DOHH2 (cell line): ENCODE measurements around the gene ASAP2.

Experiments
- H3F3A ChIP-seq: fragments of 200-600 bp; sonication (generic), shearing (Covaris generic); 2 replicates; pipeline ENCODE4 v1.6.0; 2016; ENCODE audit warnings: antibody characterized with exemption, mild to moderate bottlenecking; ENCODE audit not compliant: control insufficient read depth, insufficient read depth
- H3K27ac ChIP-seq: fragments of 200-600 bp; sonication (generic); 2 replicates; pipeline ENCODE4 v1.5.1; 2014; ENCODE audit warnings: low read depth, mild to moderate bottlenecking, low read length, moderate library complexity
- H3K27me3 ChIP-seq: fragments of 200-600 bp; sonication (generic); 2 replicates; pipeline ENCODE4 v1.6.1; 2014; ENCODE audit warnings: mild to moderate bottlenecking, low read length, mixed read lengths; ENCODE audit not compliant: control insufficient read depth
- H3K36me3 ChIP-seq: fragments of 200-600 bp; sonication (generic); 2 replicates; pipeline ENCODE4 v1.6.1; 2014; ENCODE audit warnings: mild to moderate bottlenecking, low read length, moderate library complexity, mixed read lengths; ENCODE audit not compliant: control insufficient read depth
- H3K4me1 ChIP-seq: fragments of 200-600 bp; sonication (generic); 2 replicates; pipeline ENCODE4 v1.6.1; 2014; ENCODE audit warnings: mild to moderate bottlenecking, low read length, mixed read lengths; ENCODE audit not compliant: control insufficient read depth
- H3K4me2 ChIP-seq: fragments of 200-600 bp; sonication (generic); 2 replicates; pipeline ENCODE4 v1.6.0; 2014; ENCODE audit warnings: mild to moderate bottlenecking, low read length, moderate library complexity
- H3K4me3 ChIP-seq: fragments of 200-600 bp; sonication (generic); 2 replicates; pipeline ENCODE4 v1.5.1; 2014; ENCODE audit warnings: mild to moderate bottlenecking, low read length, mixed read lengths
- H3K79me2 ChIP-seq: fragments of 200-600 bp; sonication (generic); 2 replicates; pipeline ENCODE4 v1.6.1; 2014; ENCODE audit warnings: mild to moderate bottlenecking, low read length, mixed read lengths; ENCODE audit not compliant: control insufficient read depth
- H3K9me2 ChIP-seq: fragments of 200-600 bp; sonication (generic); replicated peaks from 2 replicates; pipeline ENCODE4 v1.6.1; 2014; ENCODE audit warnings: mild to moderate bottlenecking, low read length, mixed read lengths; ENCODE audit not compliant: control insufficient read depth
- H3K9me3 ChIP-seq: fragments of 200-600 bp; sonication (generic); 2 replicates; pipeline ENCODE4 v1.6.1; 2014; ENCODE audit warnings: antibody characterized with exemption, low read length, mixed read lengths; ENCODE audit not compliant: control insufficient read depth, insufficient read depth
- H4K20me1 ChIP-seq: fragments of 200-600 bp; sonication (generic); 2 replicates; pipeline ENCODE4 v1.6.0; 2014; ENCODE audit warnings: low read depth, mild to moderate bottlenecking, antibody characterized with exemption, low read length, moderate library complexity; ENCODE audit not compliant: control insufficient read depth, insufficient read depth
- CTCF ChIP-seq: fragments of 200-600 bp; sonication (generic); IDR thresholded peaks from one replicate; pipeline ENCODE4 v1.5.1; 2014; ENCODE audit warnings: antibody characterized with exemption, mild to moderate bottlenecking, low read depth, low read length; ENCODE audit not compliant: poor library complexity, severe bottlenecking
- EZH2phosphoT487 ChIP-seq: fragments of 200-600 bp; sonication (generic); IDR thresholded peaks from 2 replicates; pipeline ENCODE4 v1.6.1; 2017; ENCODE audit warnings: borderline replicate concordance, mild to moderate bottlenecking, antibody characterized with exemption, low read length, moderate library complexity, mixed read lengths

Gene ASAP2

DNA sequence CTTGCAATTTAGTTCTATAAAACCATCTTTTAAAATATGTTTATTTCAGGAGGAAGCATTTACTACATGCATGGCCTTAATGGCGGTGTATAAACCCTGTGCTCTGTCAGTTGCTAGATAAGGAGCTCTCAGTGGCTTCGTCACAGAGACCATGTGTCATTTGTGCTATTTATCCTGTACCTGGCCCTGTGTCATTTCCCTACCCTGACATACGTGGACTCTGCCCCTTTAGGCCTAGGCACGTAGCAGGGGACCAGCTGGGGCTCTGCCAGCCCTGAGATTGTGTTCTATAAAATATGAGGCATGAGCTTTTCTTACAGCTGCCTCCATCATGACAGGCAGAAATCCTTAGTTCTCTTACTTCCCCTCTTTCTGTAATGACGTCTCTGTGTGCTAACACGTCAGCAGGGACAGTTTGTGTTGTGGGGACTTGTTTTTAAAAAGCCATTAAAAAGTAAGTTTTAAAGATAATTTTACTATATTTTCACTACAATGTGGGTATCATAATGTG lies 128.8 kb downstream of the ASAP2 start:
- no peak overlapping the region for H3K27ac ChIP-seq
- no peaks in the 10 kb centered on the region for H3K36me3 ChIP-seq
- H4K20me1 ChIP-seq, result no peaks in the 10 kb centered on the region
- H3K27me3 ChIP-seq, result no peaks in the 10 kb centered on the region
- no peak overlapping the region for H3K4me3 ChIP-seq
- H3K9me2 ChIP-seq, result no peaks in the 10 kb centered on the region
- no peaks in the 10 kb centered on the region for H3K9me3 ChIP-seq
- H3K4me2 ChIP-seq, result 0 out of 2 replicates have a peak overlapping the region, but pooled peaks have one; percentile 4
- H3F3A ChIP-seq, result no peaks in the 10 kb centered on the region
- H3K4me1 ChIP-seq, result peaks cover 23% of the 10 kb centered on the region
- H3K79me2 ChIP-seq, result no peaks in the 10 kb centered on the region
- TF ChIP-seq EZH2phosphoT487 (no peak), CTCF (no peak)

DNA sequence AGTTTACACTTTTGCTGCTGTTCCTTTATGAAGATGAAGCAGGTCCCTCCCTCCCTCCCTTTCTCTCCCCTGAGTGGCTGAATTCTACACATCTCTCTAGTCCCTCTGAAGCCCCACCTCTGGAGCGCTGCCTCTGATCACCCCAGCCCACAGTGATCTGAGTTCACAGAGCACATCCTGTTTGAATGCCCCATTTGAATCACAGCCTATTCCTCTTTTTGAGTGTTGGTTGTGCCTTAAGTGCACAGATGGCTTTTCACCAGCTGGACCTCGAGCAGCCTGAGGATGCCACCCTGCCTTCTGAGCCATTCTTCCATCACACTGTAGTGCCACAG lies 129.6 kb downstream of the ASAP2 start:
- Histone ChIP-seq H3K4me2 (peak overlapping the region; percentile 44), H3K27ac (no peak overlapping the region), H3K9me2 (no peaks in the 10 kb centered on the region), H3K27me3 (no peaks in the 10 kb centered on the region), H3K4me1 (peaks cover 15% of the 10 kb centered on the region), H3K4me3 (0 out of 2 replicates have a peak overlapping the region, but pooled peaks have one; percentile 8), H3F3A (no peaks in the 10 kb centered on the region), H3K79me2 (no peaks in the 10 kb centered on the region), H4K20me1 (no peaks in the 10 kb centered on the region), H3K36me3 (no peaks in the 10 kb centered on the region), H3K9me3 (no peaks in the 10 kb centered on the region)
- TF ChIP-seq CTCF (no peak), EZH2phosphoT487 (no peak)

GRCh38 chr2:9336576-9337314 lies 130.1 kb downstream of the ASAP2 start:
- H3K9me3 ChIP-seq, result no peaks in the 10 kb centered on the region
- H3K27ac ChIP-seq, result no peak overlapping the region
- H3K9me2 ChIP-seq, result no peaks in the 10 kb centered on the region
- no peaks in the 10 kb centered on the region for H3K79me2 ChIP-seq
- peaks cover 14% of the 10 kb centered on the region for H3K4me1 ChIP-seq
- no peaks in the 10 kb centered on the region for H3F3A ChIP-seq
- H4K20me1 ChIP-seq, result no peaks in the 10 kb centered on the region
- 0 out of 2 replicates have a peak overlapping the region, but pooled peaks have one; percentile 8 for H3K4me3 ChIP-seq
- TF ChIP-seq CTCF (no peak), EZH2phosphoT487 (no peak)
- no peaks in the 10 kb centered on the region for H3K36me3 ChIP-seq
- peak overlapping the region; percentile 44 for H3K4me2 ChIP-seq
- no peaks in the 10 kb centered on the region for H3K27me3 ChIP-seq
